ENCODE data around the gene UBE2E2.

- no peak for TF ChIP-seq HDAC2 (CRISPR knock-in tag; IDR thresholded peaks at IDR 0.05)
- no peak for TF ChIP-seq BRF2 (CRISPR knock-in tag; IDR thresholded peaks at IDR 0.05)
- TF ChIP-seq MLX (CRISPR knock-in tag; IDR thresholded peaks at IDR 0.05) = no peak
Observed at GRCh38 chr3:23452408-23452807, 249.3 kb downstream of the UBE2E2 start.

Measured in HepG2 (cell line).